Stimulated activated CD4-positive, alpha-beta T cell treated with anti-CD3 and anti-CD28 coated beads, TNF-alpha, amount 100 ng/mL, for 48 hours (primary cell): Measurements from ENCODE around the gene KCNN1.
"Not testable (repeated sequence)": the region's sequence is repeated elsewhere in the genome, so short reads cannot be mapped to it uniquely, and the experiment has no call there.

Experiments
- DNase-seq, 3 donors: peaks; one replicate each; pipeline ENCODE4 v3.0.0-alpha.2; 2020; ENCODE audit warnings: low read depth in 3 of 3

The KCNN1 gene

DNA sequence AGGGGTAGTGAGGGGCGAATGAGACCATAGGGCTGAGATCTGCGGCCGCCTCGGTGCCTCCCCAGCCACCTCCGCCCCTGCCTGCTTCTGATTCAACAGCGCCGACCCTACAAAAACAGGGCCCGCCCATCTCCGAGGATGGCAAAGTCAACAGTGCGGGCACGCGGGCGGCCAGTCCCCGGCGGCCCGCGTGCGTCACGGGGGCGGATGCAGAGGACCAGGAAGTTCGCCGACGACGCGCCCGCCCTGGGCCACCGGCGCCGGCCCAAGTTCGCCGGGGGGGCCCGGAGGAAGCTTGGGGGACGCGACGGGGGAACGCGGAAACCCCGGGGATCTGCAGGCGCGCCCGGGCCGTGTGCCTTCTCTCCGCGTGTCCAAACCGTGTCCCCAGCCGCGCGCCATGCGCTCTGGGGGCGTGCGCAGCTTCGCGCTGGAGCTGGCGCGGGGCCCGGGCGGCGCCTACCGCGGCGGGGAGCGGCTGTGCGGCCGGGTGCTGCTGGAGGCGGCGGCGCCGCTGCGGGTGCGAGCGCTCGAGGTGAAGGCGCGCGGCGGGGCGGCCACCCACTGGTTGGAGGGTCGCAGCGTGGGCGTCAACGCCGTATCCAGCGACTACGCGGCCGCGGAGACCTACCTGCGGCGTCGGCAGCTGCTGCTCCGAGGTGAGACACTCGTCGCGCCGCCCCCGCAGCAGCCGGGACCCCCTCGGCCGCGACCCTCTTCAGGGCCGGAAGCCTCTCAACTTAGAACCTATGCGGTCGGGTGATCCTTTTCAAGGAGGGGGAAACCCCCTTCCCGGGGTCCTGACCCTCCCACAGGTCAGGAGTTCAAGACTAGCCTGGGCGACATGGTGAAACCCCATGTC is 34.2 kb downstream of the KCNN1 start:
- peak; percentile 63 to 87 (median 78) for DNase-seq

DNA sequence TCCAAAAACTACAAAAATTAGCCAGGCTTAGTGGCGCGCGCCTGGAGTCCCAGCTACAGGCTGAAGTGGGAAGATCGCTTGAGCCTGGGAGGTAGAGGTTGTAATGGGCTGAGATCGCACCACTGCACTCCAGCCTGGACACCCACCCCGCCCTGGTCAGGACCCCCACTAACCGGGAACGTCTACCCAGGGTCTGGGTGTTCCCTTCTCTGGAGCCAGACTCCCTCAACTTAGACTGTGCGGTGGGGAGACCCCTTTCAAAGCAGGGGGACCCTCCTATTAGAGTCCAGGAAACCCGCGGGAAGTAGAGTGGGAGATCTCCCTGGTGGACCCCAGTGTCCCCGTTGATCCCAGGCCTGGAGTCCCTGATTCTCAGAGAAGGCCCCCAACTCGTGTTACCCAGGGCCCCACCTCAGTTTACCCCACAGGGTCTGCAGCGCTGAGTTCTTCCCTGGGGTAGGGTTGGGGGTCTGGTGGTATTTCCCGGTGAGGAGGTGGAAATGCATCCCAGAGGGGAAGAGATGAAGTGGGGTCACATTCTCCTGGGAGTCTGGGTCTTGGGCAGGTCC is 35.0 kb downstream of the KCNN1 start:
- no peak for DNase-seq

GRCh38 chr19:18002347-18002850 is 35.5 kb downstream of the KCNN1 start:
- no peak for DNase-seq

DNA sequence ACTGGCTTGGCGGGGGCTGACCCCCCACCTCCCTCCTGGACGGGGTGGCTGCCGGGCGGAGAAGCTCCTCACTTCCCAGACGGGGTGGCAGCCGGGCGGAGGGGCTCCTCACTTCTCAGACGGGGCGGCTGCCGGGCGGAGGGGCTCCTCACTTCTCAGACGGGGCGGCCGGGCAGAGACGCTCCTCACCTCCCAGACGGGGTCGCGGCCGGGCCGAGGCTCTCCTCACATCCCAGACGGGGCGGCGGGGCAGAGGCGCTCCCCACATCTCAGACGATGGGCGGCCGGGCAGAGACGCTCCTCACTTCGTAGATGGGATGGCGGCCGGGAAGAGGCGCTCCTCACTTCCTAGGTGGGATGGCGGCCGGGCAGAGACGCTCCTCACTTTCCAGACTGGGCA is 38.8 kb downstream of the KCNN1 start:
- DNase-seq, result not testable (repeated sequence)

DNA sequence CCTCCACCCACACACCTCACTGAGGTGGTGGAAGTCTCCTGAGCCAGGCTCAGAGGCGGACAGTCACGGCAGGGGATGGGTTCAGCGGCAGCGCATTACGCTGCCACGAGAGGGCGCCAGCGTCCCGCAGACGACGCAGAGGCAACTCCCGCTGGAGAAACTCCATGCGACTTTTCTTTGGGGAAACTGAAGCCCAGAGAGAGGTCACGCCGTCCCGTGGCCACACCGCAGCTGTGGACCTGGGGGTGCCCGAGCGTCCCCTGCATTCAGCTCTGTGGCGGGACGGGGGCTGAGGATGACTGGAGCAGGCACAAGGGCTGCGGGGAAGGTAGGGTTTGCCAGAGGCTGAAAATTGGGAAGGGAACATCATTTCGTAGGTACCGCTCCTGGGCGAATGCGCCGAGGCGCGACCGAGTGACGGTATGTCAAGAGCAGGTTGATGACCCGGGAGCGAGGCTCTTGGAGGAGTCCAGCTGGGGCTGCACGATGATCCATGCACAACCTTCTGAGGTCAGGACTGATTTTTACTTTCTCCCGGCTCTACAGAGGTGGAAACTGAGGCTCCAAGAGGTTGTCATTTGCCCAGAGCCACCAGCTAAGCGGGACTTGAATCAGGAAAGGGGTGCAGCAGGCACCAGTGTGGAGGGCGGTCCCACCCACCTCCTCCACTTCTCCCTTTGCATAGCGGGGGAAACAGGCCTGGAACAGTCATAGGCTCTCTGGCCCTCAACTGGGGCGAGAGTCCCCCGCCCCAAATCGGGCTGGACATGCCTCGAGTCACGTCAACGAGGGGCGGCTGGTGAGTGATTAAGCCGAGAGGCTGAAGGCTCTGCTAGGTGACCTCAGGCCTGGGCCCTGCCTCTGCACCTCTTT is 40.4 kb downstream of the KCNN1 start:
- DNase-seq, result peak; percentile 56 to 70 (median 66)

- DNase-seq, result peak; percentile 81 to 86 (median 82)
Observed at GRCh38 chr19:18007917-18008673, 41.2 kb downstream of the KCNN1 start, which contains the start of gene ARRDC2. Gene ARRDC2 (plus strand): TSS chr19:18008170. CDS start chr19:18008311, 141 bp downstream.

DNA sequence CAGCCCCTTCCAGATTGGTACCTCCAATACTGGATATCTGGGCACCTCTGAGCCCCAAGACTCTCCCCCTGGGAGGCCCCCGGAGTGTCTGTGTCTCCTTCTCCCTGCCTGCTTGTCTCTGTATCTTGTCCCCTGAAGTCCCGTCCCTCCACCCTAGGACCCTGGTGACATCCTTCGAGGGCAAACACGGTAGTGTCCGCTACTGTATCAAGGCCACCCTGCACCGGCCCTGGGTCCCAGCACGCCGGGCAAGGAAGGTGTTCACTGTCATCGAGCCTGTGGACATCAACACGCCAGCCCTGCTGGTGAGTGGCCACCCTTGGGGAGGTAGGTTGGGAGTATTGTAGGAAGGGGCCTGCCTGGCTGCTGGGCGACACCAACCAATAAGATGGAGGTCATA is 41.9 kb downstream of the KCNN1 start:
- DNase-seq, result no peak

- DNase-seq, result no peak
Observed at GRCh38 chr19:18009412-18010066, 42.6 kb downstream of the KCNN1 start.

- DNase-seq, result no peak
Observed at GRCh38 chr19:18010149-18010548, 43.2 kb downstream of the KCNN1 start.

DNA sequence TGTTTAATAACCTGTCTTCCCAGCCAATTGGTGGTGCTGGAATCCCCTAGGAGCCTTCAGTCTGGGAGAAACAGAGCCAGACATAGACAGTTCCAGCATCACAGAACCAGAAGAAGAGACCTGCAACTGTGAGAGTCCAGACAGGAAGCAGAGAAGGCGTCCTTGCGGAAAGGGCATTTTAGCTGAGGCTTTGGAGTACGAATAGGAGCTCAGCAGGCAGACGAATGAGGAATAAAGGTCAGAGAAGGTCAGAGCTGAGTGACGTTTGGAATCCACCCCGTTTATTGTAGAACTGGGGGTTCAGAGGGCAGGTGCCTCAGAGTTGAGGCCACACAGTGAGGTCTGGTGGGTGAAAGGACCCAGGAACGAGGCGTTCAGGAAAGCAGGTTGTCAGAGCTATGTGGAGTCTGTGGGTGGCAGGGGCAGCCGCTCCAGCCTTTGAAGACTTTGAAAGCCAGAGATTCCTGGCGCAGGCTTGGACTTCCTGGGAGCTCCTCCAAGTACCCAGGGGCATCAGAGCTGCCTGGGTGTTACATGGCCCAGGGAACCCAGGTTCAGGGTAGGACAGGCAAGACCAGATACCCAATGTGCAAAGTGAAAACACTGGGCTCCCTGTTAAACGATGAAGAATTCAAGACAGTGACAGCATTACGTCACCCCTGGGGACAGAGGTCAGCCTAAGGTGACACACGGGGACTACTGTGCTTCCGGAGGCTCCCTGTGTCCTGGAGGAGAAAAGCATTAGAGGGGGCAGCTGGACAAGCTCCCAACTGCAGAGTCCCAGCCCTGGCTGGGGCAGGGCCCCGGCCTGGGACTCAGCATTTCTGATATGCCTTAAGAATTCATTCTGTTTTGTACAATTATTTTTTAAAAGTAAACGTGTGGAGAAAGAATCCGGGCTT is 46.6 kb downstream of the KCNN1 start:
- DNase-seq, result no peak

DNA sequence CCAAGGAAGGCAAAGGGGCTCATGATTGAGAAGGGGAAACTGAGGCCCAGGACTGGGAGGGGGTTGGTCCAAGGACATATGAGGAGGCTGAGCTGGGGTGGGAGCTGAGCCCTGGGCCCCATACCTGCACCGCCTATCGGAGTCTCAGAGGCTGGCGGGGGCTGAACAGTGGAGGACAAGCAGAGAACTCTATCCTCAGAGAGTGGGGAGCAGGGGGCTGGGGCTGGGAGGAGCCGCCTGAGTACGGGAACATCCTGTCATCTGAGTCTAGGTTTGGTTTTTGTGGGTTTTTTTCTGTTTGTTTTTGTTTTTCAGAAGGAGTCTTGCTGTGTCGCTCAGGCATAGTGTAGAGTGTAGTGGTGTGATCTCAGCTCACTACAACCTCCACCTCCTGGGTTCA is 47.3 kb downstream of the KCNN1 start:
- DNase-seq, result no peak

DNA sequence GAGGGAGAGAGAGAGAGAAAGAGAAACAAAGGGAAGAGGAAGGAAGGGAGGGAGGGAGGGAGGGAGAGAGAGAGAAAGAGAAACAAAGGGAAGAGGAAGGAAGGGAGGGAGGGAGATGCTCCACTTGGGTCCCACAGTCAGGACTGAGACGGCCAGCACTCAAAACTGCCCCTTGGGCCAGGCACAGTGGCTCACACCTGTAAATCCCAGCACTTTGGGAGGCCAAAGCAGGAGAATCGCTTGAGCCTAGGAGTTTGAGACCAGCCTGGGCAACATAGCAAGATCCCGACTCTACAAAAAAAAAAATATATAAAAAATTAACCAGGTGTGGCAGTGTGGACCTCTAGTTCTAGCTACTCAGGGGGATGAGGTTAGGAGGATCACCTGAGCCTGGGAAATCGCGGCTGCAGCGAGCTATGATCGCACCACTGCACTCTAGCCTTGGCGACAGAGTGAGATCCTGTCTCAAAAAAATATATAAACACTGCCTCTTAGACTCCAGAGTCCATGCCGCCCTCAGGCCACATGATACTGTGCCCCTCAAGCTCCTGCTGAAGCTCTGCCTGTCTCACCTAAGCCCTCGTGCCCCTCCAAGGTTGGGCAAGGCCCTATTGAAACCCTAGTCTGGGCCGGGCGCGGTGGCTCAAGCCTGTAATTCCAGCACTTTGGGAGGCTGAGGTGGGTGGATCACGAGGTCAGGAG is 49.5 kb downstream of the KCNN1 start:
- DNase-seq, result no peak

- no peak for DNase-seq
Observed at GRCh38 chr19:18017275-18018083, 50.6 kb downstream of the KCNN1 start.

- no peak for DNase-seq
Observed at GRCh38 chr19:18020212-18021085, 53.5 kb downstream of the KCNN1 start.

- DNase-seq, result no peak
Observed at GRCh38 chr19:18021121-18021755, 54.3 kb downstream of the KCNN1 start.

DNA sequence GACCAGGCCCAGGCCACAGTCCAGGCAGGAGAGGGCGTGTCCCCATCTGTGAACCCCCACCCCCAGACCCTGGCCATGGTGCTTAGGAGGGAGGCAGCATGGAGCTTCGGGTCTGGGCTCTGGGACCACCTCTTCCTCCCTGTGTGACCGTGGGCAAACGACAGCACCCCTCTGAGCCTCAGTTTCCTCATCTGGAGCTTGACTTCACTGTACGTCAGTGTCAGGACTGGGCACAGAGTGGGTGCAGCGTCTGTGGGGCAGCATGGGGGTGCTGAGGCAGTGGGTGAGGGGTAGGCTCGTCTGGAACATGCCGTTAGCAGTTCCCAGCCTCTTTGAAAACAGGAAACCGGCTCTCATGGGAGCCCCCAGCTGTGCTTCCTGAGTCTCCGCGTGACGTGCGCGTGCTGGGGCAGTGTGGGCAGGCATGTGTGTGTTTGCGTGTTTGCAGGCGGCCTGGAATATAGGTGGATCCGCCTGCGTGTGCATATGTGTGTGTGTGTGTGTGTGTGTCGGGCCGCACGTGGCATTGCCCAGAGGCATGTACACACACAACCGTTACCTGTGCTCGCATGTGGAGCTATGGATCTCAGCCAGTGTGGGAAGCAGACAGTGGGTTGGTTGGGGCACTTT is 56.8 kb downstream of the KCNN1 start:
- DNase-seq, result no peak
